Stimulated activated CD4-positive, alpha-beta T cell treated with anti-CD3 and anti-CD28 coated beads, Interleukin-4, amount 100 ng/mL, for 24 hours (primary cell): ENCODE data around the gene CDKN1C.

Experiments
- DNase-seq: peaks from one replicate; pipeline ENCODE4 v3.0.0-alpha.2; 2020

Gene CDKN1C

DNA sequence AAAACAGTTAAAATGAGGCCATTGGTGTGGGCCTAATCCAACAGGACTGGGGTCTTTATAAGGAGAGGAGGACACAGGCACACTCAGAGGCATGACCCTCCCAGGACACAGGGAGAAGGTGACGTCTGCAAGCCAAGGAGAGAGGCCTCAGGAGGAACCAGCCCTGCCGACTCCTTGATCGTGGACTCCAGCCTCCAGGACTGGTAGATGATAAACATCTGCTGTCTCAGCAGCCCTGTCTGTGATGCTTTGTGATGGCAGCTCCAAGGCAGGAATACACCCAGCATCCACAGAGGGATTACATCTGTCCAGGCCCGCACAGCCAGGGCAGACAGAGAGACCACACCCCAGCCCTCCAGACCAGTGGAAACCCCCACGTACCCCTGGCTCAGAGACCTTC is 18.4 kb downstream of the CDKN1C start:
- DNase-seq, result no peak

DNA sequence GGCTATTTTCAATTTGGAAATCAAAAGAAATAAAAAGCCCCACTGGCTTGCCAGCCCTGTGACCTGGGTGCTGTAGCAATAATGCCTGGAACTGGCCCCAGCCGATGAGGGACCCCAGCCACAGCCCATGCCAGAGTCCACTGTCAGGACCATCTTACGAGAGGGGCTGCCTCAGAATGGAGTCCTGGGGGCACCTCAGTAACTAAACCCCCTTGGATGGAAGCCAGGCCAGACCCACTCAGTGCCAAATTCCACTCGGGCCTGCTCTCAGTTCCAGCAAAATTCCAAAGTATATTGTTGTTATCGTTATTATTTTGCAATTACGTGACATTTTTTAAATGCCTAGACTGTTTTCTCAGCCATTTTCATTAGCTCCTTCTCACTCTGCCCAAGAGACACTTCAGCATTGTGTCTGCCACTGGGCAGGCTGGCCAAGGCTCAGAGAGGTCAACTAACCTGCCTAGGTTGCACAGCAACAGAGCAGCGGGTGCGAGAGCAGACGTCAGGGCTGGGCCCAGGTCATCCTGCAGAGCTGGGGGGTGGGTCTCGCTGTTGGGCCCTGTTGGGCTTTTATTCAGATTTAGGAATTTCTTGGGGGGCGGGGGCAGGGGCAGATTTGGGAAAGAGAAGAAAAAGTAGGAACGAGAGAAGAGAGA is 19.5 kb downstream of the CDKN1C start:
- DNase-seq, result no peak

DNA sequence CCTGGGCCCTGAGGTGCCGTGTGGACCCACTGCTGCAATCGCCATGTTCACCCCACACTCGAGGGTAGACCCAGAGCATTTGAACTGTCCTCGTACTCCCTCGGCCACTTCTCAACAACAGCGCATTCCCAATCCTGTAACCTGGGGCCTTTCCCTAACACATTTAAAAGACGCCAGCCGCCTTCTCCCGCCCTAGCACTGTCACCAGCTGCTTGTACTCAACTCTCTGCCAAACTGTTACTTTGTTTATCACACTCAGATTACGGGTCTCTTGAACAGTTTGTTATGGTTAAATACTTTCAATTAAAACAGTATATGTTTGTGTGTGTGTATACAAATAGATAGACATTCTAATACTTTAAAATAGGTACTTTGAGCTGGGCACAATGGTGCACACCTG is 20.7 kb downstream of the CDKN1C start:
- DNase-seq, result no peak

DNA sequence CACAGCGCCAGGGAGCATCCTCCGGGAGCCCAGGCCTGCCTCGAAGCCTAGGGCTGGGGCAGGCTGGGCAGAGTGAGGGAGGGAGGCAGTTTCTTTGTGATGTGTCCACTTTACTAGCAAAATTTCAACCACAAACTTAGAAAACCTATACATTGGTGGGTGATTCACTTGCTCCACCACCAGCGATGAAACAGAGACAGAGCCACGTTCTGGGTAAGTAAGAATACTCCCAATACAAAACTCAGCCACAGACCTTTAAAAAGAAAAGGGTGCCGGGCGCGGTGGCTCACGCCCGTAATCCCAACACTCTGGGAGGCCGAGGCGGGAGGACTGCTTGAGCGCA is 22.3 kb downstream of the CDKN1C start:
- no peak for DNase-seq

DNA sequence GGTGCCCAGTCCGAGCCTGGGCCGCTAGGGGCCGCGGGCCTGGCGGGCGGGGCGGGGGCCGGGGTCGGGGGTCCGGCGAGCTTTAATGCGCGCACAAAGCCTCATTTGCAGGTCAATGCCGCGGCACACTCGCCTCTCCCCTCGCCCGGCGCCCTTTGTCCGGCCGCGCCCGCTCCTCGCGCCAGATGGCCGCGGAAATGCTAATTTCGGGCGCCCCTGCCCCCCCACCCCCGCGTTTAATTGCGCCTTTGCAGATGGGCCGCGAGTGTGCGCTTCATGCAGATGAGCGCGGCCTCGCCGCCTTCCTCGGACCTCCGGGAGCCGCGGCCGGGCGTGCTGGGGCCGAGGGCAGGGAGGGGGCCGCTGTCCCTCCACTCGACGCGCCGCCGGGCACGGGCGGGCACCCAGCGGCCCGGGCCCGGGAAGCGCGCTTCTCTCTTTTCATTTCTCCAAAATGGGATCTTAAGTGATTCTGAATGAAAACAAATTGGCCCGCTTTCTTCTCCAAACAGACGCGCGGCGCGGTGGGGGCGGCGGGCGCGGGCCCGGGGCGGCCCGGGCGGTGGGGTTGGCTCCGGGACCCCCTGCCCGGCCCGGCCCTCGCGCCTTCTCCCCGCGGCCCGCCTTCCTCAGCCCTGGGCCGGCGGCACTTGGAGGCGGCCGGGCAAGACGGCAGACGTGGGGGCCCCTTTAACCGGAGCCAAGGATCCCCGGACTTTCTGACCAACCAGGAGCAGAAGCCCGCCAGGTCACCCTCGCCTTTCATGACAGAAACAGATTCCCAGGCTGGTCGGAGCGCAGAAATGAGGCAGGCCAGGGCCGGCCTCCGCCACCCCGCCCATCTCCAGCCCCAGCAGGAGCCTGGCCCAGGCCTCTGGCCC is 22.9 kb downstream of the CDKN1C start:
- DNase-seq, result no peak

DNA sequence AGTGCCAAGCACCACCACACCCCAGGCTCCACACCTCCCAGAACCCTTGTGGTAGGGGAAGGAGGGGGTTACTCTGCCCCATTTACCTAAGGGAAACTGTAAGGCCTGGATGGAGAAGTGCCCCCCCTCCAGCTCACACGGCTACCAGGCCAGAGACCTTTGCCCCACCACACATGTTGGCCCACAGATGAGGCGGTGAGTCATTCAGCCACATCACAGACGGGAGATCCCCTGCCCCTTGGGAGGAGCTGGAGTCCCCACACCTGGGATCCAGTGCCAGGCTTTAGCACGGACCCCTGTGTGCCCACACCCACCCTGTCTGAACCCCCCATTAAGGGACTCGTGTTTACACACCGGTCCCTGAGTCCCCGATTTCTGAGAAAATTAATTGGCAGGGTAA is 24.9 kb downstream of the CDKN1C start:
- peak; percentile 17 for DNase-seq

DNA sequence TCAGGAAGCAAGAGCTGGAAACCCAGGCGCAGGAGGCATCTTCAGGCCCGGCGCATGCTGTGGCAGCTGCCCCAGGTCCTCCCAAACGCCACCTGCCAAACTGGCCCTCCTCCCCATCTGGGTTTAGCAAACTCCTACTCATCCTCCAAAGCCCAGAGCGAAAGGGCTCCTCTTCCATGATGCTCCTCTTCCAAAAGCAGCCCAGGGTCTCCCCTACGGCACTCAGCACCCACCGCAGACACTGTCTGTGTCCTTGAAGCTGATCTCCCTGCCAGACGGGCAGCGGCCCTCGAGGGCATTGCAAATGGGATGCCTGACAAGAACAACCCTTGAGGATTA is 25.9 kb downstream of the CDKN1C start:
- DNase-seq, result no peak

DNA sequence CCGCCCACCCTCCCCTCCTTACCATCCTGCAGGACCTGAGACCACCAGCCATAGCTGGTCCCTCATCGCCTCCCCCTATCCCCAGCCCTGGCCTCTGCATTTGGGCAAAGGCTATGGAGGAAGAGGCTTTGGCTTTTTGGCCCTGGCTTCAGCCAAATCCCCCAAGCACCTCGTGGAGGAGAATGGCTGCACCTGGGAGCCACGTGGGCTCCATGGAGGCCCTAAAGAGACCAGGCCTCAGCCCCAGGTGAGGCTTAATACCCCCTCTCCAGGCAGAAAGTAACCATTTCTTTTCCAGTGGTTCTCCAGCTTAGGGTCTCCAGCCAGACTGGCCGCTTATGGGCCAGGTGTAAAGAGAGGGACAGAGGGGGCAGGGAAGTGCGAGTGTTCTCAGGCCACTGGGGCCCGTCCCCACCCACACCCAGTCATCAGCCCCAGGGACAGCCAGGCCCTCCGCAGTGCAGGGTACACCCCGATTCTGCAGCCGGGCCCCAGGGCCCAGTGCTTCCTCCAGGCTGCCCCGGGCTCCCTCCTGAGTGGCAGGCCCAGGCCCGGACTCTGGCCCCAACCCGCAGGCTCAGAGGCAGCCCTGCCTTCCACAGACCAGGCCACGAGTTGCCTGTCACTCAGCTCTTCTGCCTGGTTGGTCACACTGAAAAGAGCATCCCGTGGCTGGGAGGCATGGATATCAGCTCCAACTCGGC is 26.4 kb downstream of the CDKN1C start:
- no peak for DNase-seq

DNA sequence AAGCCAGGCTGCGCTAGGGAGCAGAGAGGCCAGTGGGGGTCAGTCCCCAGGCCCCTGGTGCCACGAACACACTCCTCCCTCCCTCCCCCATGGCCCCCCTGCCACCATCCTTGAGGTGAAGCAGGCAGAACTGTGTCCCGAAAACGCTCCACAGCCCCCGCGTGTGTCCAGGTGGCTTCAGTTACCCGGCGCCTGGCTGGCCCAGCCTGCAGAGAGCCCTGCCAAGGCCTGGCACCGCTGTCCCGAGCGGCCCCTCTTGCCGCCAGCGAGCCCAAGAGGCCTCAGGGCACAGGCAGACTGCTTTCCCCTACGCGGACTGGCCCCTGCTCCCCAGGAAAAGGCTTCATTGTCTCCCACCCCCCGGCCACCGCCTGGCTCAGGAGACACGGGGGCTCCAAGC is 27.7 kb downstream of the CDKN1C start:
- DNase-seq, result no peak

DNA sequence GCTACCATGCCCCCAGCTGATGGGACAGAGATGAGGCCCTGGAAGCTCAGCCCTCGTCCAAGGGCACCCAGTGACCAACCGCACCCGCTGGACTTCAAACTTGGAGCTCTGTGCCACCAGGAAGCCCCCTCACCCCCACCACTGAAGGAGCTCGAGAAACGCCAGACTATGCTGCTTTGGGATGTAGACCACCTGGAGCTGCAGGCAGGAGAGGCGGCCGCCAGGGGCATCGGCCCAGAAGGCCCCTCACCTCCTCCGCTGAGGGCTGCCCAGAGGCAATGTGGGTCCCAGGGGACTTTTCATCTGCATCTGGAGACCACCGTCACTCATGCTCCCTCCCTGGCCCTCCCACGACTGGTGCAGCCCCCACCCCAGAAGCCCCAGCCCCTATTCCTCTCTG is 28.3 kb downstream of the CDKN1C start:
- DNase-seq, result no peak

DNA sequence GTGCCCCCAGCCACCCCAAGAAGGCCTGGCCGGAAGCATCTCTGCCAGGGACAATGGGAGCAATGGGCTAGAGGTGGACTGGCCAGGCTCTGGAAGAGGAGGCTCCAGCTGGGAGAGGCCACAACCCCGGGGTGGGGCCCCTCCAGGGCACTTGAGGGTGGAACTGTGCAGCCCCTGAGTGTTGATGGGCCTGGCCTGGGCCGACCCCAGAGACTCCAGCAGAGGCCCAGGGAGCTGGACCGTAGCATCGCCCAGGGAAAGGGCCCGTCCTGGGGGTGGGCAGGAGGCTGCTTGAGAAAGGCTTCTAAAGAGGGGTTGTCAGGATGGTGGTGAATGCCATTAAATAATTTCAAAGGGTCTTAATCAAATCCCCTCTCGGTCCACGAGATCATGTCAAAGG is 30.4 kb downstream of the CDKN1C start:
- no peak for DNase-seq

DNA sequence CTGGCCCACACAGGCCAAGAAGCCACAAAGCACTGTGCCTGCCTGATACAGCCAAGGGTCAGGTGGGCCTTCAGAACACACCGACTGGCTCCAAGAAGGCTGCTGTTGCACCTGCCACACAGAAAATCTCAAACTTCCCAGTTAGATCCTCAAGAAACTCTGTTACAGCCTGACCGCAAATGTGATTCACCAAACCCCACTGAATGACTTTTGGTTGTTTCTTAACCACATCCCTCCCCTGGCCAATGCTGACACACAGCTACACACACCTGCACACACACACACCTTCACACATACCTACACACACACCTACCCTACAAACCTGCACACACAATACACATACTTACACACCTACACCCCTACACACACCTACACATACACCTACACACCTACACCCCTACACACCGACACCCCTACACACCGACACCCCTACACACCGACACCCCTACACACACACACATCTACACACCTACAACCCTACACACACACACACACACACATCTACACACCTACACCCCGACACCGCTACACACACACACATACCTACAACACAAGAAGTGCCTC is 31.5 kb downstream of the CDKN1C start:
- no peak for DNase-seq

DNA sequence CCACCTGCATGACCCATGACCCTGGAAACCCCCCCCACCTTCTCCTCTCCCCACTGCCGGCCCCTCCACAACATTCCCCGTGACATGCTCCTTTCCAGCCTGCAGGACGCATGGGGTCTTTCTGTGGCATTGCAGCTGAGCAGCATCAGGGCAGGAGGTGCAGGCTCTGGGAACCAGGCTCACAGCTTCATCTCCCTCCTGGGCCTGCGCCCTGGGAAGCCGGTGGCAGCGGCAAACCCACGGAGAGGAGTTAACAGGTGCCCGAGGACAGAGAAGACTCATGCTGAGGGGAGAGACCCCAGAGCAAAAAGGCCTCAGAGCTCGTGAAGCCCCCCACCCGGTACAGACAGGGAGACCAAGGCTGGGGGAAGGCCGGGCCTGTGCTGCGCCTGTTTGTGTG is 32.2 kb downstream of the CDKN1C start:
- DNase-seq, result no peak

DNA sequence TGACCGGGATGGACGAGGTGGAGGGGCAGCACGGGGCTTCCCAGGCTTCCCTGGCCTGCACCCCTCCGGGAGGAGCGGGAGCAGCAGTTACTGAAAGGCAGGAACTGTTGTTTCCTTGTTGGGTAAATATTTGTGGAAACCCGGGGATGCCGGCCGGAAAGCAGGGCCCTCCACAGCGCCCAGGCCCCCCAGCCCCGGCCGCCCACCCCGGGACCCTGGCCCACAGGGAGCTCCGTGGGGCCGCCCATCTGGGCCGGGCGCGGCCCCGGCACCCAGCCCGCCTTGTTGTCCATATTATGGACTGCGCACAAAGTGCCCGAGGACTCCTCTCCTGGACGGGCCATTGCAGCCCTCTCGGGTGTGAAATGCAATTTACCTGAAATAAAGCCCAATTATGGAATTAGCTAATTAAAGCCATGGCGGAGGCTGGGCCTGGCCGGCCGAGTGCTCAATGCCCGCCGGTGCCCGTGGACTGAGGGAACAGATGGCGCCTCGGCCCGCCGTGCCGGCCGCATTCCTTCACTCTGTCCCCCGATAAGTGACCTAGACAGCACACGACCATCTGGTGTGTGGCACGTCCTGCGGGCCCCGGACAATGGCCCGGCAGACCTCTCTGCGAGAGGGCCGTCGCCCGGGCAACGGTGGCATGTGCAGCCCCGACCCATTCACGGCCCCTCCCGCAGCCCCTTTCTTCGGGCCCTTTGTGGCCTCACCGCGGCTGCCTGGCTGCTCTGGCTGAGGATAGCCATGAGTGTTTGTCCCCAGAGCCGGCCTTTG is 35.4 kb downstream of the CDKN1C start:
- DNase-seq, result no peak

DNA sequence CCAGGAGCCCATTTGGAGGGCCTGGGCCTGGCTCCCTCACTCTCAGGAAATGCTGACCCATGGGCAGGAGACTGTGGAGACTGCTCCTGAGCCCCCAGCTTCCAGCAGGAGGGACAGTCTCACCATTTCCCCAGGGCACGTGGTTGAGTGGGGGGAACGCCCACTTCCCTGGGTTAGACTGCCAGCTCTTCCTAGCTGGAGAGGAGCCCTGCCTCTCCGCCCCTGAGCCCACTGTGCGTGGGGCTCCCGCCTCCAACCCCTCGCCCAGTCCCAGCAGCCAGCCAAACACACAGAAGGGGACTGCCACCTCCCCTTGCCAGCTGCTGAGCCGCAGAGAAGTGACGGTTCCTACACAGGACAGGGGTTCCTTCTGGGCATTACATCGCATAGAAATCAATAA is 37.1 kb downstream of the CDKN1C start:
- no peak for DNase-seq

DNA sequence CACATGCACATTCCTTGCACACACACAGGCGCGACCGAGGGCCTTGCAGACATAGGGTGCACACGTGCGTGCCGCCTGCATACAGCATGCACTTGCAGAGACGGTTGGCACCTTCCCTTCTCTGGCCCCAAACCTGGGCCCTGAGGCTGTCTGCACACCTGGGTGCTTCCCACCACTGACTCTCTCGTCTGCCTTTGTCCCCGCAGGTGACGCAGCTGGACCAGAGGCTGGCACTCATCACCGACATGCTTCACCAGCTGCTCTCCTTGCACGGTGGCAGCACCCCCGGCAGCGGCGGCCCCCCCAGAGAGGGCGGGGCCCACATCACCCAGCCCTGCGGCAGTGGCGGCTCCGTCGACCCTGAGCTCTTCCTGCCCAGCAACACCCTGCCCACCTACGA is 38.0 kb downstream of the CDKN1C start:
- no peak for DNase-seq

DNA sequence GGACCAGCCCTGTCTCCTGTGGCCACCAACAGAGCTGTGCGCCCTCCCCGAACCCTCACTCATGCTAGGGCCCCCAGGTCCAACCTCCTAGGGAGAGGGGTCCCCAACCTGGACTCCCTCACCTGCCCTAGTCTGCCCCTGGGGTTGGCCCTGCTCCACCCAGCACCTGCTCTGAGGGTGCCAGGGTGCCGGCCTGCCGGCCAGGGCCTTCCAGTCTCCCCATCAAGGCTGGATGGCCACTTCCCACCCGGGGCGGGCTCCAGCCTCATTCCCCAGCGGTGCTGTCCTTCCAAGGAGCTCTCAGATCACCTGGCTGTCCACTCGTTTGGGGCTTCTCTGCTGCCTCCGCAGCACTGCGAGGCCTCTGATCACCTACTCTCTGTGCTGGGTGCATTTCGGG is 39.1 kb downstream of the CDKN1C start:
- DNase-seq, result no peak

DNA sequence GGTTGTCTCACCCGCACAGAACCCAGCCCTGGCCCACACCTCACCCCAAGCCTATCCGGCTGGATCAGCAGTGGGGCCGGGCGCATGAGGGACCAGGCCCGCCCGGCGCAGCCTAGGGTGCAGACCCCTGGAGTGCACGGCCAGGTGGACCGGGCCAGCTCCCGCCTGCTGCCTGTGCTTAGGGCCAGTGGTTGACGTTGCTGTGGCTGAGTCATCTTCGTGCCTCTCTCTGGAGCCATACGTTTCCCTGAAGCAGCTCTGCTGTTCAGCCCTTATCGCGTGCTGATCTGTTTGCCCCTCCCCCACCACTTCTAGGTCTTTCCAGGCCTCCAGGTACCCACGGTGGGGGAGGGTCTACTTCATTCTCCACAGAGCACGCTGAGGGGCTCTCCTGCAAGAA is 39.5 kb downstream of the CDKN1C start:
- no peak for DNase-seq

DNA sequence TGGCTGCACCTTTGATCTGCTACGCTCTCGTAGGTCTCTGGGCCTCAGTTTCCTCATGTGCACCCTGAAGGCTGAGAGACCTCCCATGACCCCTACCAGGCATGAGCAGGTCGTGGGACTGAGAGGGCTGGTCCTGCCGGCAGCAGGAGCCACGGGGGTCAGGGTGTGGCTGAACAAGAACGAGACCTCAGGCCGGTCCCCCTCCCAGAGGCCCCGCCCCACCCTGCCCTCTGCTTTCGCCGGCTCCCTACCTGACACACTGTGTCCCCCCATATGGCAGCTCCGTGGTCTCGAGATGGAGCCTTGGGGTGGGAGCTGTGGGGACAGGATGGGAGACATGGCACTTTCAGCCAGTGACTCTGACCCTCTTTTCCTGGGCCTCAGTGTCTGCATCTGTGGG is 40.6 kb downstream of the CDKN1C start:
- DNase-seq, result no peak

DNA sequence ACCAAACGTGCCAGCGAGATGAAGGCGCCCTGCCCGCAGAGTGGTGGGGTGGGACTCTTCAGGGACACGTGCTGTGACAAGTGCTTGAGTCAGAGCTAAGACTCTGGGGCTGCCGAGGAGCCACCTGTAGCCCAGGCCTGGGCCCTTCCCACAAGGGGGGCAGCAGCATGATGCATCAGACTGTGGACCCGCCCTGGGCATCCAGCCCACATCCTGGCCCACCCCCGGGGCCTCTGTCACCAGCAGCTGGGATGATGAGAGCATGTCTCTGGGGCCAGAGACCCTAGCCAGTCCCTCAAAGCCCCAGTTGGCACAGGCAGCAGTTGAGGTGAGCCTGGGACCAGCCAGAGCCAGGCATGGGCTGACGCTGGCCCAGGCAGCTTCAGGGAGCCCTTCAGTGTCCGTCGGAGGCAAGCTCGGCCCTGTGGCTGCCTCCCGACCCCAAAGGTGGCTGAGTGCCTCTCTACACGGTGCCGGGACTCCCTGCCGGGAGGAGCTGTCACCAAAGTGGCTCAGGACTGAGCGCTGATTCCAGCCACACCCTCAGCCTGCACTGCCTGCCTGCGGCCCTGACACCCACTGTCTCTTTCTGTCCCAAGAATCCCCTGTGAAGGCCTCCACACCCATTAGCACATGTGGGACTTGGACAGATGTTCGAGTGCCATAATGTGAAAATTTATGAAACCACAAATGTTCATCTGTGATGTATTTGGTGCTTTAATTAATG is 41.3 kb downstream of the CDKN1C start:
- no peak for DNase-seq

DNA sequence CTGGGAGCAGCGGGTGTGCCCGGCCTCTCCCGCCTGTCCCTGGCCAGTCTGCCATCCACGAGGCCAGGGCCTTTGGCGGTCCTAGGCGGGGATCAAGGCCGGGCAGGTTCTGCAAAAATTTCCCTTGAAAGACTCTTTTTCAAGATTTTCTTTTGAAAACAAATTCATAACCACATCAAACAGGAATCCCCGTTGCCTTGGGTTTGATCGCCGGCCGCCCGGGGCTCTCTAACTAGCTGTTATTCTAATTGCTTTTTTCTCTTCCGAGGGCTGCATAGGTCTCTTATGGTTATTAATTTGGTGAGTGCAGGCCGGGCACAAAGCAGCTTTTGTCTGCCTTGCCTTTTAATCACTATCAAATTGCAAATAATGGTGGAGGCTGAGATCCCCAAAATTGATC is 42.0 kb downstream of the CDKN1C start:
- DNase-seq, result no peak

DNA sequence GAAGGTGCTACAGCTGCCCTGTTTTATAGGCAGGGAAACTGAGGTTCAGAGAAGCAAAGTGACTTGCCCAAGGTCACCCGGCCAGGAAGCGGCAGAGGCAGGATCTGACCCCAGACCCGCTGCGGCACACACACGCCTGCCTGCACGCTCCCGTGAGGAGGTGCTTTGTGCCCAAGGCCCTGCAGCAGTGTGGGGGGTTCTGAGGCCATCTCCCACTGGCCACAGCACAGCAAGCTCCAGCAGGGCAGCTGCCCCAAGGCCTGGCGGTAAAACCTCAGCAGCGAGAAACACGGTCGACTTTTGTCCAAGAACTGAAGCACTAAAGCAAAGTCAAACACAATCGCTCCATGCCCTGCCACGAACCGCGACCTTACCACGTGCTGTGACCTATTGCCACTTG is 42.7 kb downstream of the CDKN1C start:
- DNase-seq, result no peak
